Neural cell (in vitro differentiated cells): ENCODE data around the gene ENTPD8. TPM values are rescaled to one million over a fixed set of nuclear protein-coding genes. Genes with fewer than 3 reads are reported as not detected.

Experiments
- H2AFZ ChIP-seq: fragments of 200-600, 300-800 bp; sonication (generic), shearing (Covaris generic); 2 replicates; pipeline ENCODE4 v1.6.0; 2014; ENCODE audit warnings: low read depth, mild to moderate bottlenecking, antibody characterized with exemption, low read length, moderate library complexity
- H3F3A ChIP-seq: fragments of 200-600 bp; shearing (Covaris generic); 2 replicates; pipeline ENCODE4 v1.6.1; 2016; ENCODE audit warnings: mild to moderate bottlenecking, moderate library complexity, mixed read lengths, antibody characterized with exemption, low read length; ENCODE audit not compliant: insufficient read depth, poor library complexity, severe bottlenecking
- H3K27ac ChIP-seq: fragments of 200-600, 300-800 bp; sonication (generic), shearing (Covaris generic); 2 replicates; pipeline ENCODE4 v1.5.1; 2014; ENCODE audit warnings: mild to moderate bottlenecking, low read length, moderate library complexity
- H3K27me3 ChIP-seq: fragments of 300-800, 200-600 bp; sonication (generic), shearing (Covaris generic); 2 replicates; pipeline ENCODE4 v1.6.0; 2014; ENCODE audit warnings: mild to moderate bottlenecking, low read depth, low read length, moderate library complexity; ENCODE audit not compliant: insufficient read depth
- H3K36me3 ChIP-seq: fragments of 300-800, 200-600 bp; sonication (generic), shearing (Covaris generic); 2 replicates; pipeline ENCODE4 v1.5.1; 2014; ENCODE audit warnings: mild to moderate bottlenecking, antibody characterized with exemption, low read length, moderate library complexity; ENCODE audit not compliant: insufficient read depth
- H3K4me2 ChIP-seq: fragments of 300-800, 200-600 bp; sonication (generic), shearing (Covaris generic); 2 replicates; pipeline ENCODE4 v1.6.0; 2014; ENCODE audit warnings: mild to moderate bottlenecking, low read length
- H3K4me3 ChIP-seq: fragments of 300-800, 200-600 bp; sonication (generic), shearing (Covaris generic); 2 replicates; pipeline ENCODE4 v1.5.1; 2014; ENCODE audit warnings: mild to moderate bottlenecking, low read length, moderate library complexity
- H3K79me2 ChIP-seq: fragments of 200-600 bp; shearing (Covaris generic); replicated peaks from 2 replicates; pipeline ENCODE4 v1.6.0; 2014; ENCODE audit warnings: mild to moderate bottlenecking, low read length, moderate library complexity; ENCODE audit not compliant: insufficient read depth
- H3K9ac ChIP-seq: fragments of 300-800, 200-600 bp; sonication (generic), shearing (Covaris generic); 2 replicates; pipeline ENCODE4 v1.6.1; 2016; ENCODE audit warnings: mild to moderate bottlenecking, low read length, mixed read lengths
- H3K9me2 ChIP-seq: fragments of 200-600 bp; shearing (Covaris generic); 2 replicates; pipeline ENCODE4 v1.6.1; 2016; ENCODE audit warnings: mild to moderate bottlenecking, low read length, mixed read lengths; ENCODE audit not compliant: insufficient read depth
- H3K9me3 ChIP-seq: fragments of 200-600, 300-800 bp; sonication (generic), shearing (Covaris generic); 2 replicates; pipeline ENCODE4 v1.6.1; 2016; ENCODE audit warnings: mild to moderate bottlenecking, mixed run types, low read length, moderate library complexity, mixed read lengths
- H4K20me1 ChIP-seq: fragments of 200-600 bp; shearing (Covaris generic); 2 replicates; pipeline ENCODE4 v1.6.1; 2016; ENCODE audit warnings: mild to moderate bottlenecking, mixed run types; ENCODE audit not compliant: insufficient read depth
- CTCF ChIP-seq: fragments of 450-650 bp; IDR thresholded peaks from 2 replicates; pipeline ENCODE4 v1.5.1; 2014; ENCODE audit warnings: antibody characterized with exemption, mild to moderate bottlenecking, moderate library complexity; ENCODE audit not compliant: poor library complexity, severe bottlenecking
- EP300 ChIP-seq: fragments of 450-650 bp; conservative IDR thresholded peaks from 2 replicates; pipeline ENCODE4 v1.6.1; 2014; ENCODE audit warnings: antibody characterized with exemption, mild to moderate bottlenecking, moderate library complexity; ENCODE audit not compliant: poor library complexity, severe bottlenecking
- EZH2 ChIP-seq: fragments of 200-600, 300-800 bp; shearing (Covaris generic), sonication (generic); IDR thresholded peaks from 2 replicates; pipeline ENCODE4 v1.6.1; 2014; ENCODE audit warnings: antibody characterized with exemption, low read length, borderline replicate concordance, mild to moderate bottlenecking; ENCODE audit not compliant: insufficient read depth, poor library complexity, severe bottlenecking
- MXI1 ChIP-seq: fragments of 450-650 bp; conservative IDR thresholded peaks from 2 replicates; pipeline ENCODE4 v1.6.1; 2014; ENCODE audit warnings: antibody characterized with exemption, mild to moderate bottlenecking; ENCODE audit not compliant: poor library complexity, severe bottlenecking
- POLR2AphosphoS5 ChIP-seq: IDR thresholded peaks from 2 replicates; pipeline ENCODE4 v1.6.1; 2012
- RAD21 ChIP-seq: fragments of 450-650 bp; conservative IDR thresholded peaks from 2 replicates; pipeline ENCODE4 v1.6.1; 2014; ENCODE audit warnings: antibody characterized with exemption, mild to moderate bottlenecking, moderate library complexity
- REST ChIP-seq: IDR thresholded peaks from 2 replicates; pipeline ENCODE4 v1.6.1; 2012; ENCODE audit warnings: borderline replicate concordance
- SMC3 ChIP-seq: fragments of 450-650 bp; conservative IDR thresholded peaks from 2 replicates; pipeline ENCODE4 v1.6.1; 2014; ENCODE audit warnings: antibody characterized with exemption, mild to moderate bottlenecking, moderate library complexity; ENCODE audit not compliant: poor library complexity
- TAF1 ChIP-seq: IDR thresholded peaks from 2 replicates; pipeline ENCODE4 v1.6.1; 2012; ENCODE audit warnings: low read depth
- polyA plus RNA-seq: library from polyadenylated mRNA; depleted of rRNA; stranded (reverse); fragments of >200 nt; gene quantifications from 2 replicates; pipeline ENCODE4 v1.2.3, GENCODE V29; 2014

ENTPD8 gene
- polyA plus RNA-seq, 1 donor from 2014 or later = not detected

- Histone ChIP-seq H3K4me2 (no peak overlapping the region), H3K9me3 (no peaks in the 10 kb centered on the region), H3K9ac (no peak overlapping the region), H3K36me3 (no peaks in the 10 kb centered on the region), H3K9me2 (no peaks in the 10 kb centered on the region), H4K20me1 (no peaks in the 10 kb centered on the region), H3K79me2 (no peaks in the 10 kb centered on the region), H3K27me3 (no peaks in the 10 kb centered on the region), H2AFZ (no peak overlapping the region), H3K27ac (no peak overlapping the region), H3F3A (no peaks in the 10 kb centered on the region), H3K4me3 (no peak overlapping the region)
- TF ChIP-seq CTCF (no peak), TAF1 (no peak), EP300 (no peak), MXI1 (no peak), SMC3 (no peak), POLR2AphosphoS5 (no peak), EZH2 (no peak), REST (no peak), RAD21 (no peak)
These were observed 8.1 kb upstream of the ENTPD8 start for GRCh38 chr9:137449081-137449844.

GRCh38 chr9:137448602-137448962 lies 7.4 kb upstream of the ENTPD8 start:
- no peak overlapping the region for H3K27ac ChIP-seq
- no peaks in the 10 kb centered on the region for H3K9me3 ChIP-seq
- H3K9me2 ChIP-seq = no peaks in the 10 kb centered on the region
- H3K27me3 ChIP-seq = no peaks in the 10 kb centered on the region
- TF ChIP-seq EZH2 (no peak), MXI1 (no peak), REST (no peak), RAD21 (no peak), EP300 (no peak), POLR2AphosphoS5 (no peak), TAF1 (no peak), SMC3 (no peak), CTCF (no peak)
- no peaks in the 10 kb centered on the region for H3F3A ChIP-seq
- no peaks in the 10 kb centered on the region for H3K79me2 ChIP-seq
- H3K4me2 ChIP-seq = no peak overlapping the region
- H3K4me3 ChIP-seq = no peak overlapping the region
- H4K20me1 ChIP-seq = no peaks in the 10 kb centered on the region
- no peak overlapping the region for H2AFZ ChIP-seq
- no peak overlapping the region for H3K9ac ChIP-seq
- no peaks in the 10 kb centered on the region for H3K36me3 ChIP-seq
